Type B pancreatic cell (in vitro differentiated cells): ENCODE data around the gene UPP1. TPM values are rescaled to one million over a fixed set of nuclear protein-coding genes. Genes with fewer than 3 reads are reported as not detected.

Experiments used
- DNase-seq: peaks from one replicate; pipeline ENCODE4 v3.0.0; 2021; ENCODE audit warnings: mixed read lengths; ENCODE audit not compliant: unreplicated experiment; ENCODE audit errors: extremely low spot score
- H3K27ac Mint-ChIP-seq: 2 replicates; pipeline ENCODE4 v1.8.0; 2021; ENCODE audit warnings: mild to moderate bottlenecking, mixed read lengths
- H3K27me3 Mint-ChIP-seq: 2 replicates; pipeline ENCODE4 v1.8.0; 2021; ENCODE audit warnings: mixed read lengths
- H3K36me3 Mint-ChIP-seq: 2 replicates; pipeline ENCODE4 v1.8.0; 2021; ENCODE audit warnings: mixed read lengths
- H3K4me1 Mint-ChIP-seq: one replicate; pipeline ENCODE4 v1.8.0; 2021; ENCODE audit warnings: mixed read lengths; ENCODE audit not compliant: unreplicated experiment
- H3K4me3 Mint-ChIP-seq: 2 replicates; pipeline ENCODE4 v1.8.0; 2021; ENCODE audit warnings: mild to moderate bottlenecking, mixed read lengths
- H3K9me3 Mint-ChIP-seq: 2 replicates; pipeline ENCODE4 v1.8.0; 2021; ENCODE audit warnings: mixed read lengths
- total RNA-seq: library from RNA; stranded (reverse); gene quantifications from 2 replicates; pipeline ENCODE4 v1.2.1, GENCODE V29; 2021; ENCODE audit warnings: low replicate concordance
- TF ChIP-seq, protein P1 (sequence below): fragments of 200-600 bp; sonication (generic); conservative IDR thresholded peaks from 2 replicates; pipeline ENCODE4 v1.5.0; 2021; ENCODE audit warnings: antibody characterized with exemption, mild to moderate bottlenecking

Gene UPP1
- total RNA-seq, 1 donor from 2014 or later: 14.3 TPM

DNA sequence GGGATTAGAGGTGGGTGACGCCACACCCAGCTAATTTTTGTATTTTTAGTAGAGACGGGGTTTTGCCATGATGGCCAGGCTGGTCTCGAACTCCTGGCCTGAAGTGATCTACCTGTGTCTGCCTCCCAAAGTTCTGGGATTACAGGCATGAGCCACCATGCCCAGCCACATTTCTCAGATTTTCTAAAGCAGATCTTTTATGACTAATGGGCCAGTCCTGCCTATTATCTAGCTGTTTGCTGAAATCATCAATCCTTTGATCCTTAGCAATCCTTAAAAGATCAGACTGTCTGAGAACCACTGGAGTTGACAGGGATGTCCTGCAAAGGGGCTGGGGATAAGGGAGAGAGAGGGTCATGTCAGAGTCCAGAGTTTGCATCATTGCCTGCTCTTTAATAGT is 61.0 kb downstream of the UPP1 start:
- H3K27me3 Mint-ChIP-seq: peaks cover 13% of the 10 kb centered on the region
- no peak for DNase-seq
- TF ChIP-seq, protein P1, sequence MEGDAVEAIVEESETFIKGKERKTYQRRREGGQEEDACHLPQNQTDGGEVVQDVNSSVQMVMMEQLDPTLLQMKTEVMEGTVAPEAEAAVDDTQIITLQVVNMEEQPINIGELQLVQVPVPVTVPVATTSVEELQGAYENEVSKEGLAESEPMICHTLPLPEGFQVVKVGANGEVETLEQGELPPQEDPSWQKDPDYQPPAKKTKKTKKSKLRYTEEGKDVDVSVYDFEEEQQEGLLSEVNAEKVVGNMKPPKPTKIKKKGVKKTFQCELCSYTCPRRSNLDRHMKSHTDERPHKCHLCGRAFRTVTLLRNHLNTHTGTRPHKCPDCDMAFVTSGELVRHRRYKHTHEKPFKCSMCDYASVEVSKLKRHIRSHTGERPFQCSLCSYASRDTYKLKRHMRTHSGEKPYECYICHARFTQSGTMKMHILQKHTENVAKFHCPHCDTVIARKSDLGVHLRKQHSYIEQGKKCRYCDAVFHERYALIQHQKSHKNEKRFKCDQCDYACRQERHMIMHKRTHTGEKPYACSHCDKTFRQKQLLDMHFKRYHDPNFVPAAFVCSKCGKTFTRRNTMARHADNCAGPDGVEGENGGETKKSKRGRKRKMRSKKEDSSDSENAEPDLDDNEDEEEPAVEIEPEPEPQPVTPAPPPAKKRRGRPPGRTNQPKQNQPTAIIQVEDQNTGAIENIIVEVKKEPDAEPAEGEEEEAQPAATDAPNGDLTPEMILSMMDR: no peak
- H3K9me3 Mint-ChIP-seq: peaks cover 3% of the 10 kb centered on the region
- H3K27ac Mint-ChIP-seq: no peak overlapping the region
- peaks cover 5% of the 10 kb centered on the region for H3K4me1 Mint-ChIP-seq
- no peaks in the 10 kb centered on the region for H3K36me3 Mint-ChIP-seq
- H3K4me3 Mint-ChIP-seq: no peak overlapping the region

DNA sequence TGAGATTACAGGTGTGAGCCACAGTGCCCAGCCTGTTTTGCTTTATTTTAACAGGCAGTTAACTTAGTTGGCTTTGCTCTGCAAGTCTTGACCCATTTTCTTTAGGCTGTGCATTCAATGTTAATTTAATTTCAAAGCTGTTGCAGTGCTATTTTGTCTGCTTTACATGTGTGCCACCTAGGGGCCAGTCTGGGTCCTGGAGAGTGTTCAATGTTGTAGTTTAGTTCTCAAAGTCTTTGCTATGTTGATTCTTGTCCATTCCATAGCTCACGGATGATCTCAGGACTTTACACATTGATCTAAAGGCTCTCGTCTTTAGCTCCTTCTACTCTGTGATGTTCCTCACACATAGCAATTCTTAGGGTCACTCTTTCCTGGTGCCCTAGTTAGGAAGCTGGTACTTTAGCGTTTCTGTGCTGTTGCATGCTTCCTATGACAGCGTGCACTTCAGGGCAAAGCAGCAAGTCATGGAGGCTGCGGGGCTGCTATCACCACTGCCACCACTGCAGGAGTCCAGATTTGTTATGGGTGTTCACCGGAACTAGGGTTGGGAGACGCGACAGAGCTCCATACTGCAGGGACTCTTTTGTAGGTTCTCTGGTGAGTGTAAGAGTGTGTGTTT is 65.8 kb downstream of the UPP1 start:
- Mint-ChIP-seq H3K4me3 (no peak overlapping the region), H3K9me3 (no peaks in the 10 kb centered on the region), H3K27ac (no peak overlapping the region), H3K27me3 (peaks cover 26% of the 10 kb centered on the region), H3K4me1 (no peaks in the 10 kb centered on the region), H3K36me3 (no peaks in the 10 kb centered on the region)
- no peak for DNase-seq
- TF ChIP-seq, protein P1: peak; percentile 80

Other genes with a start within 250 kb of the UPP1 start
- gene PKD1L1, start 140.8 kb upstream of the UPP1 start, total RNA-seq: 0.17 and 0.67 TPM in 2 replicates
- gene HUS1, start 109.7 kb upstream of the UPP1 start, total RNA-seq: 26.4 and 34.5 TPM in 2 replicates
- gene SUN3, start 60.2 kb upstream of the UPP1 start, total RNA-seq: not detected in 2 replicates
- 0.36 and 1.5 TPM in 2 replicates for gene C7orf57, start 53.7 kb upstream of the UPP1 start, total RNA-seq
- 0.60 and 2.2 TPM in 2 replicates for gene ABCA13, start 82.2 kb downstream of the UPP1 start, total RNA-seq